ENCODE results near the gene MT4.

MT4 gene

DNA sequence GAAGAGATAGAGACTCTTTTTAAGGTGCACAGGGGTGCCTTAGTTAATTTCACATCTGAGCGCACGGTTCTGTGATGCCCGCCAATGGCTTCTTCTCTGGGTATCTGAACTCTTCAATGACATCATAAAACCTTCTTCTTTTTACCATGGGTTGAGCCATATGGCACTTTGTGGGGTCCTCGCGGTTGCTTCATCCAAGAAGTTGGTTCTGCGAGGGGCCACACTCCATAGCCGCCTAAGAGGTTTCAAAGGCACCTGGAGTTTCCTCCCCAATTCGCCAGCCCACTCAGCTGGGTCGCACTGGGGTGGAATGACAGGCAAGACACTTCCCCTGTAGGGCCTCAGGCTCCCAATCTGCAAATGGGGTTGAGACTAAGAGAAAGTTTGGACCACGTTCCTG lies 10.4 kb upstream of the MT4 start:
- no peak overlapping the region for H3K9ac ChIP-seq (ENCODE audit: low read length in 5 of 5)
- H3K36me3 ChIP-seq (ENCODE audit: control insufficient read depth in 5 of 5, insufficient read depth in 5 of 5, low read length in 5 of 5) = no peaks in the 10 kb centered on the region
- H3K4me3 ChIP-seq (ENCODE audit: low read depth in 1 of 5, low read length in 5 of 5) = no peak overlapping the region
- peaks cover 0 to 11% (median 4%) of the 10 kb centered on the region in 5 donors for H3K27me3 ChIP-seq (ENCODE audit: control insufficient read depth in 5 of 5, insufficient read depth in 4 of 5, low read length in 5 of 5)
- no peak overlapping the region for H3K27ac ChIP-seq (ENCODE audit: low read depth, low read length)
- H3K4me1 ChIP-seq (ENCODE audit: control insufficient read depth in 5 of 5, insufficient read depth in 5 of 5, low read length in 5 of 5) = peaks cover 0 to 8% (median 4%) of the 10 kb centered on the region in 5 donors
- no peaks in the 10 kb centered on the region for H3K9me3 ChIP-seq (ENCODE audit: control insufficient read depth in 5 of 5, low read length in 5 of 5)

DNA sequence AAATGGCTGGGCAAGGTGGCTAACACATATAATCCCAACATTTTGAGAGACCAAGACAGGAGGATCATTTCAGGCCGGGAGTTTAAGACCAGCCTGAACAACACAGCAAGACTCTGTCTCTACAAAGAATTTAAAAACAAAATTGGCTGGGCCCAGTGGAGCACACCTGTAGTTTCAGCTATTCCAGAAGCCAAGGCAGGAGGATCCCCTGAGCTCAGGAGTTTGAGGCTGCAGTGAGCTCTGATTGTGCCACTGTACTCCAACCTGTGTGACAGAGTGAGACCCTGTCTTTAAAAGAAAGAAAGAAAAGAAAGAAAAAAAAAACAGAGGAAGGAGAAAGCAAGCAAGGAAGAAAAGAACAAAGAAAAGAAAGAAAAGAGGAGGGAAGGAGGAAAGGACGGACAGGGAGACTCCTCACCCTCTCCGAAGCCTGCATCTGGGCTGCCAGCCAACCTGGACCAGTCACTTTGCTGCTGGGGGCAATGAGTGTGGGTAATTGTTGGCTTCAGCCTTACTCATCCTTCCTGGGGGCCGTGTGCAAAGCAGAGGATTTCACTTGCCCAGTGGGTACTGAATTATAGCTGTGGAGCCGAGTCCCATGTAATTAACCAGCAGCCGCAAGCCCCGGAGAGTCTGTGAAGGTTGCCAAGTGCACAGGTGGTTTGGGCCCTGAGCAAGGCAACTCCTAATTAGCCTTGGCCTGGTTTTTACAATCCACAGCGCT lies 6.7 kb upstream of the MT4 start:
- H3K4me1 ChIP-seq (ENCODE audit: control insufficient read depth in 5 of 5, insufficient read depth in 5 of 5, low read length in 5 of 5) = no peaks in the 10 kb centered on the region
- H3K9ac ChIP-seq (ENCODE audit: low read length in 5 of 5) = no peak overlapping the region
- no peak overlapping the region for H3K27ac ChIP-seq (ENCODE audit: low read depth, low read length)
- no peaks in the 10 kb centered on the region for H3K36me3 ChIP-seq (ENCODE audit: control insufficient read depth in 5 of 5, insufficient read depth in 5 of 5, low read length in 5 of 5)
- H3K27me3 ChIP-seq (ENCODE audit: control insufficient read depth in 5 of 5, insufficient read depth in 4 of 5, low read length in 5 of 5) = peaks cover 0 to 13% (median 4%) of the 10 kb centered on the region in 5 donors
- H3K4me3 ChIP-seq (ENCODE audit: low read depth in 1 of 5, low read length in 5 of 5) = no peak overlapping the region
- no peaks in the 10 kb centered on the region for H3K9me3 ChIP-seq (ENCODE audit: control insufficient read depth in 5 of 5, low read length in 5 of 5)

DNA sequence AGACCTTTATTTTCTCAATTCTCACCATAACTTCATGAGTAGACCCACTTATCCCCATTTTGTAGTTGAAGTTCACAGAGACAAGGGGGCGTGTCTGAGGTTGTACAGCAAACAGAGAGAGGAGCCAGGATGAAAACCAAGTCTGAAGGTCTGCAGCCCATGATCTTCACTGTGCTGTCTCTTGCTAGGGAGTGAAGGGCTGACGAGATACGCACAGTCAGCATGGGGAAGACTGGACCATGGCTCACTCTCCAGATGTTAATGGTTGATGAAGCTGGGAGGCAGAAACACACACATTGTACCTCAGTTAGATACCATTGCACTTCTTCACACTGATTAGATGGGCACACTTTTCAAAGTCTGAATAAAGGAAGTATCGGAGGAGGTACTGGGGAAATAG lies 5.8 kb upstream of the MT4 start:
- no peak overlapping the region for H3K9ac ChIP-seq (ENCODE audit: low read length in 5 of 5)
- H3K4me1 ChIP-seq (ENCODE audit: control insufficient read depth in 5 of 5, insufficient read depth in 5 of 5, low read length in 5 of 5) = no peaks in the 10 kb centered on the region
- H3K9me3 ChIP-seq (ENCODE audit: control insufficient read depth in 5 of 5, low read length in 5 of 5) = no peaks in the 10 kb centered on the region
- peaks cover 0 to 9% (median 0%) of the 10 kb centered on the region in 5 donors for H3K27me3 ChIP-seq (ENCODE audit: control insufficient read depth in 5 of 5, insufficient read depth in 4 of 5, low read length in 5 of 5)
- no peaks in the 10 kb centered on the region for H3K36me3 ChIP-seq (ENCODE audit: control insufficient read depth in 5 of 5, insufficient read depth in 5 of 5, low read length in 5 of 5)
- no peak overlapping the region for H3K4me3 ChIP-seq (ENCODE audit: low read depth in 1 of 5, low read length in 5 of 5)
- H3K27ac ChIP-seq (ENCODE audit: low read depth, low read length) = no peak overlapping the region

DNA sequence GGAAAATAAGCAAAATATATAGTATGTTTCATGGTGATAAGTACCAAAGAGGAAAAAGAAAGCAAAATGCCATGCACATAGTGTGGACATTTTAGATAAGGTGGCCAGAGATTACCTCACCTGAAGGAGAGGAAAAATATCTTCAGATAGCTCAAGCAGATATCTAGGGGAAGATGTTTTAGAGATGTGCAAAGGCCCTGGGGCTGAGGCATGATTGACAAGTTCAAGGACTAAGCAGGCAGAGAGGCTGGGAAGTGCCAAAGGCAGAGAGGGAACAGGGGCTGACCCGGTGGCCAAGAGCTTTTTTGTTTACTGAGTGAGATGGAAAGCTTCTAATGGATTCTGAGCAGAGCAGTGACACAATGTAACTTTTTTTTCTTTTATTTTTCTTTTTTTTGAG lies 4.4 kb upstream of the MT4 start:
- Histone ChIP-seq H3K36me3 (ENCODE audit: control insufficient read depth in 5 of 5, insufficient read depth in 5 of 5, low read length in 5 of 5) (no peaks in the 10 kb centered on the region), H3K27me3 (ENCODE audit: control insufficient read depth in 5 of 5, insufficient read depth in 4 of 5, low read length in 5 of 5) (peaks cover 0 to 9% (median 2%) of the 10 kb centered on the region in 5 donors), H3K27ac (ENCODE audit: low read depth, low read length) (no peak overlapping the region), H3K4me1 (ENCODE audit: control insufficient read depth in 5 of 5, insufficient read depth in 5 of 5, low read length in 5 of 5) (no peaks in the 10 kb centered on the region), H3K9me3 (ENCODE audit: control insufficient read depth in 5 of 5, low read length in 5 of 5) (no peaks in the 10 kb centered on the region), H3K4me3 (ENCODE audit: low read depth in 1 of 5, low read length in 5 of 5) (no peak overlapping the region), H3K9ac (ENCODE audit: low read length in 5 of 5) (no peak overlapping the region)

DNA sequence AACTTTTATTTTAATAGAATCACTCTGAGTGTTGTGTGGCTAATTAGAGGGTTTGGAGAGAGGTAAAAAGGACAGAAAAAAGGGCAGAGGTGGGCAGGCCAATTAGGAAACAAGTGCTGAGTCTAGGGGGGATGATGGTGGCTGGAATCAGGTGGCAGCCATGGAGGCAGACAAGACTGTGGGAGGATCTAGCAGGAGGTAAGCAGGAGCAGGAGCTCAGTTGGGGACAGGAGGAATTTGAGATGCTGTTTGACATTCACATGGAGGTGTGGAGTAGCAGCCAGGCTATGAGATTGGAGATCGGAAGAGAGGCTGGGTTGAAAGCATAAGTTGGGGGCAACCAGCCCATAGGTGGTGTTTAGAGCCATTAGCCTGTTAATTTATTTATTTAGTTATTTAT lies 3.7 kb upstream of the MT4 start:
- H3K27me3 ChIP-seq (ENCODE audit: control insufficient read depth in 5 of 5, insufficient read depth in 4 of 5, low read length in 5 of 5) = peaks cover 0 to 9% (median 2%) of the 10 kb centered on the region in 5 donors
- H3K4me1 ChIP-seq (ENCODE audit: control insufficient read depth in 5 of 5, insufficient read depth in 5 of 5, low read length in 5 of 5) = no peaks in the 10 kb centered on the region
- no peaks in the 10 kb centered on the region for H3K36me3 ChIP-seq (ENCODE audit: control insufficient read depth in 5 of 5, insufficient read depth in 5 of 5, low read length in 5 of 5)
- H3K9ac ChIP-seq (ENCODE audit: low read length in 5 of 5) = no peak overlapping the region
- no peak overlapping the region for H3K27ac ChIP-seq (ENCODE audit: low read depth, low read length)
- H3K9me3 ChIP-seq (ENCODE audit: control insufficient read depth in 5 of 5, low read length in 5 of 5) = no peaks in the 10 kb centered on the region
- H3K4me3 ChIP-seq (ENCODE audit: low read depth in 1 of 5, low read length in 5 of 5) = no peak overlapping the region

DNA sequence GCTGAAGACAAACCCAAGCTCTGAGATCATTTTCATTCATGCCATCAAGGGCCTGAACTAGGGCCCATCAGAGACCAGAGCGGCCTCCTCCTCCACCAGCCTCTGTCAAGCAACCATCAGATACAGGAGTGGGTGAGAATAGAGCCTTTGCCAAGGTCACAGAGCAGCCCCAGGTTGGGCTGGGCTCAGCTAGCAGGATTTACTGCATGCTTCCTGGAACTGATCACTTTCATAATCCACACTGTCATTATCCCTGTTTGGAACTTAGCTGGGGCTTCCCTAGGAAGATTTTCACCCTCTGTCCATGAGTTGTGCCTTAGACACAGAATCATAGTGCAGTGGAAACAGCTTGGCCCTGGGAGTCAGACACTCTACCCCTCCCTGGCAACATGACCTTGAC lies 5.1 kb downstream of the MT4 start:
- H3K27ac ChIP-seq (ENCODE audit: low read depth, low read length) = no peak overlapping the region
- H3K4me1 ChIP-seq (ENCODE audit: control insufficient read depth in 5 of 5, insufficient read depth in 5 of 5, low read length in 5 of 5) = no peaks in the 10 kb centered on the region
- H3K27me3 ChIP-seq (ENCODE audit: control insufficient read depth in 5 of 5, insufficient read depth in 4 of 5, low read length in 5 of 5) = peaks cover 0 to 3% (median 0%) of the 10 kb centered on the region in 5 donors

DNA sequence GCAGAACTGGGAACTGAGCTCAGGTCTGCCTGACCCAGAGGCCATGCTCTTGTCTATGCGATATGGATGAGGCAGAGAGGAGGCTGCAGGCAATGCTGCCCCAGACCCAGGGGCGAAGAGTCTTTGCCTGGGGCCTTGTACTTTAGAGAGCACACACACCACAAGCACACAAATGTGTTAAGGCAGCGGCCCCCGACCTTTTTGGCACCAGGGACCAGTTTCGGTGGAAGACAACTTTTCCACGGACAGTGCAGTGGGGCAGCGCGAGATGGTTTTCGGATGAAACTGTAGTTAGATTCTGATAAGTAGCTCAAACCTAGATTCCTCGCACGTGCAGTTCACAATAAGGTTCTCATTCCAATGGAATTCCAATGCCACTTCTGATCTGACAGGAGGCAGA lies 6.7 kb downstream of the MT4 start:
- Histone ChIP-seq H3K27ac (ENCODE audit: low read depth, low read length) (no peak overlapping the region), H3K4me3 (ENCODE audit: low read depth in 1 of 5, low read length in 5 of 5) (no peak overlapping the region), H3K9me3 (ENCODE audit: control insufficient read depth in 5 of 5, low read length in 5 of 5) (no peaks in the 10 kb centered on the region), H3K36me3 (ENCODE audit: control insufficient read depth in 5 of 5, insufficient read depth in 5 of 5, low read length in 5 of 5) (no peaks in the 10 kb centered on the region), H3K4me1 (ENCODE audit: control insufficient read depth in 5 of 5, insufficient read depth in 5 of 5, low read length in 5 of 5) (no peaks in the 10 kb centered on the region), H3K27me3 (ENCODE audit: control insufficient read depth in 5 of 5, insufficient read depth in 4 of 5, low read length in 5 of 5) (peaks cover 0 to 3% (median 0%) of the 10 kb centered on the region in 5 donors), H3K9ac (ENCODE audit: low read length in 5 of 5) (no peak overlapping the region)

More for the DNA sequence above, 5.1 kb downstream of the MT4 start:
- Histone ChIP-seq H3K9me3 (ENCODE audit: control insufficient read depth in 5 of 5, low read length in 5 of 5) (no peaks in the 10 kb centered on the region), H3K36me3 (ENCODE audit: control insufficient read depth in 5 of 5, insufficient read depth in 5 of 5, low read length in 5 of 5) (no peaks in the 10 kb centered on the region), H3K4me3 (ENCODE audit: low read depth in 1 of 5, low read length in 5 of 5) (no peak overlapping the region), H3K9ac (ENCODE audit: low read length in 5 of 5) (no peak overlapping the region)

DNA sequence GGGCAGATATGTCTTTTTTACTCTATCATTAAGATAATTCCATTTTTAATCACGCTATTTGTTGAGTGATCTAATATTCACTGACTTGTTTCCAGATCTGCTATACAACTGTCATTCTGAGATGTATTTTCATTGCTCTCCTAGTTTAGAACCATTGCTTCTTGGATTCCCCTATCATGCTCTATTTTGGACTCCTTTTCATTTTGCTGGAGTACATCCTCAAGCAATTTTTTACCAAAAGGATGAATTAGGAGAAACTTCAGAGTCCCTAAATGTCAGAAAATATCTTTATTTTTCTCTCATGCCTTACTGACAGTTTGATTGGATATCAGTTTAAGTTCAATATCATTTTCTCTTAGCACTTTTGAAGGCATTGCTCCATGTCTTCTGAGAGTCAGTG lies 9.8 kb downstream of the MT4 start:
- no peak overlapping the region for H3K4me3 ChIP-seq (ENCODE audit: low read depth in 1 of 5, low read length in 5 of 5)
- no peak overlapping the region for H3K9ac ChIP-seq (ENCODE audit: low read length in 5 of 5)
- H3K27me3 ChIP-seq (ENCODE audit: control insufficient read depth in 5 of 5, insufficient read depth in 4 of 5, low read length in 5 of 5) = no peaks in the 10 kb centered on the region
- H3K27ac ChIP-seq (ENCODE audit: low read depth, low read length) = no peak overlapping the region
- no peaks in the 10 kb centered on the region for H3K36me3 ChIP-seq (ENCODE audit: control insufficient read depth in 5 of 5, insufficient read depth in 5 of 5, low read length in 5 of 5)
- H3K4me1 ChIP-seq (ENCODE audit: control insufficient read depth in 5 of 5, insufficient read depth in 5 of 5, low read length in 5 of 5) = no peaks in the 10 kb centered on the region
- no peaks in the 10 kb centered on the region for H3K9me3 ChIP-seq (ENCODE audit: control insufficient read depth in 5 of 5, low read length in 5 of 5)

DNA sequence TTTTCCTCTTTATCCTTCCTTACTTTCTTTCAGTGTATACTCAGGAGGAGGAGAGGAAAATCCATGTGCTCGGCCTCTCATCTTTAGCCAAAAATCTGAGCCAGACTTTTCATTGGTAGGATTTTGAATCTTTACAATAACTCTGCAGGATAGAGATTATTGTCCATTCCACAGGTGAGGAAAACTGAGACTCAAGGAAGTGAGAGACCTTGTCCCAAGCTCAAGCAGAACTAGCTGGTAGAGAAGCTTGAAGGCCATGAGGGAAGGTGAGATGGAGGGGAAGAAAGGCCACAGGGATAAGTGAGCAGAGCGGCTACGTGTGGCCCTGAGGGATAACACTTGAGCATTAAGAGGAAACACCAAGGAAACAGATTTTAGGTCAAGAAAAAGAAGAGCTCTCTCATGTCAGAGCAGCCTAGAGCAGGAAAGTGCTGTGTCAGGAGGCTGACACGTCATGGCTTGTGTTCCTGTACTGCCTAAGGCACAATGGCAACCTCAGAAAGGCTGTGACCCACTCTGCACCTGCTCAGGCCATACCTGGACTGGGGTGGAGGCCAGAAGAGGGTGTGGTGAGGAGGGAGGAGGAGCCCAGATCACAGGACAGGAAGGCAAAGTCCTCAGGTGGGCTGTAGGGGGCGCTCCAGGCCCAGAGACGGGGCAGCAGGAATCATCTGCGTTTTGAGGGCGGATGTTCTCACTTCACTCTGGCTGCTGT lies 11.9 kb downstream of the MT4 start:
- peaks cover 0 to 4% (median 0%) of the 10 kb centered on the region in 5 donors for H3K27me3 ChIP-seq (ENCODE audit: control insufficient read depth in 5 of 5, insufficient read depth in 4 of 5, low read length in 5 of 5)
- H3K9me3 ChIP-seq (ENCODE audit: control insufficient read depth in 5 of 5, low read length in 5 of 5) = no peaks in the 10 kb centered on the region
- no peaks in the 10 kb centered on the region for H3K4me1 ChIP-seq (ENCODE audit: control insufficient read depth in 5 of 5, insufficient read depth in 5 of 5, low read length in 5 of 5)
- no peak overlapping the region for H3K27ac ChIP-seq (ENCODE audit: low read depth, low read length)
- H3K4me3 ChIP-seq (ENCODE audit: low read depth in 1 of 5, low read length in 5 of 5) = no peak overlapping the region
- H3K9ac ChIP-seq (ENCODE audit: low read length in 5 of 5) = no peak overlapping the region
- H3K36me3 ChIP-seq (ENCODE audit: control insufficient read depth in 5 of 5, insufficient read depth in 5 of 5, low read length in 5 of 5) = no peaks in the 10 kb centered on the region

DNA sequence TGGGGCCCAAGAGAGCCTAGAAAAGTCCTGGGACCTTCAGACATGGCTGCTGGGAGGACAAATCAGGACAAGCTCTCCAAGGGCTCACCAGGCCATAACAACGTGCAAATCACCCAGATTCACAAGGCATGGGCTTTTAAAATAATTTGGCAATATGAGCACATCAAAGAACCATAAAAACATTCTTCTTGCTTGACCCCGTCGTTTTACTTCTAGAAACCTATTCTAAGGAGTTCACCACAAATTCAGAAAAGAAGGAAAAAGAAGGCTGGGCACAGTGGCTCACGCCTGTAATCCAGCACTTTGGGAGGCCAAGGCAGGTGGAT lies 12.4 kb downstream of the MT4 start:
- Histone ChIP-seq H3K36me3 (ENCODE audit: control insufficient read depth in 5 of 5, insufficient read depth in 5 of 5, low read length in 5 of 5) (no peaks in the 10 kb centered on the region), H3K9me3 (ENCODE audit: control insufficient read depth in 5 of 5, low read length in 5 of 5) (no peaks in the 10 kb centered on the region), H3K4me3 (ENCODE audit: low read depth in 1 of 5, low read length in 5 of 5) (no peak overlapping the region), H3K9ac (ENCODE audit: low read length in 5 of 5) (no peak overlapping the region), H3K4me1 (ENCODE audit: control insufficient read depth in 5 of 5, insufficient read depth in 5 of 5, low read length in 5 of 5) (no peaks in the 10 kb centered on the region), H3K27ac (ENCODE audit: low read depth, low read length) (no peak overlapping the region), H3K27me3 (ENCODE audit: control insufficient read depth in 5 of 5, insufficient read depth in 4 of 5, low read length in 5 of 5) (peaks cover 0 to 4% (median 0%) of the 10 kb centered on the region in 5 donors)
